Heart right ventricle (tissue), 16 donors: ENCODE data around the gene ARMH1. TPM values are rescaled to one million over a fixed set of nuclear protein-coding genes. Genes with fewer than 3 reads are reported as not detected.
A peak's percentile ranks its signal among the peaks of the same experiment; 100 is the strongest.

Experiments
- ATAC-seq, 8 donors: fragments of 200-7000 bp; cut with Tn5 transposase; one replicate each; pipeline ENCODE4 v1.9.1; 2020; ENCODE audit warnings: mild to moderate bottlenecking in 8 of 8, moderate library complexity in 8 of 8, moderate number of reproducible peaks in 1 of 8
- DNase-seq, 2 donors: peaks; one replicate each; pipeline ENCODE4 v3.0.0-alpha.2; 2020
- H3K27ac ChIP-seq, 10 donors: fragments of 200-600 bp; sonication (generic) in 2 of 10; one replicate each; pipeline versions ENCODE4 v1.5.0 to v1.8.0; 2020 to 2022; ENCODE audit warnings: mild to moderate bottlenecking in 3 of 10
- H3K27me3 ChIP-seq, 7 donors: fragments of 200-600 bp; one replicate each; pipeline ENCODE4 v1.8.0; 2021 to 2022; ENCODE audit warnings: mild to moderate bottlenecking in 2 of 7
- H3K36me3 ChIP-seq, 9 donors: fragments of 200-600 bp; sonication (generic) in 1 of 9; one replicate each; pipeline versions ENCODE4 v1.5.0 to v1.8.0; 2020 to 2022; ENCODE audit warnings: mild to moderate bottlenecking in 2 of 9
- H3K4me1 ChIP-seq, 9 donors: fragments of 200-600 bp; sonication (generic) in 1 of 9; one replicate each; pipeline versions ENCODE4 v1.5.0 to v1.8.0; 2020 to 2022; ENCODE audit warnings: mild to moderate bottlenecking in 4 of 9
- H3K4me3 ChIP-seq, 10 donors: fragments of 200-600 bp; sonication (generic) in 2 of 10; one replicate each; pipeline versions ENCODE4 v1.5.0 to v1.8.0; 2020 to 2022; ENCODE audit warnings: mild to moderate bottlenecking in 7 of 10, moderate library complexity in 2 of 10
- H3K9me3 ChIP-seq, 11 donors: fragments of 200-600 bp in 10 of 11; sonication (generic) in 2 of 11; one replicate each; pipeline versions ENCODE4 v1.5.0 to v1.8.0; 2013 to 2022; ENCODE audit warnings: mild to moderate bottlenecking in 2 of 11, control low read depth in 1 of 11, moderate library complexity in 1 of 11
- WGBS, 2 donors: extraction: QIAGEN DNeasy Blood & Tissue Kit; methylation state at CpG; one replicate each; pipeline ENCODE4 v1.1.7; 2013; ENCODE audit warnings: inconsistent platforms in 1 of 2; 5-methylcytosine and 5-hydroxymethylcytosine counted together
- intact Hi-C, 10 donors: fragments of 100-400 bp; cut with DNase I; formaldehyde crosslinking; loops; one replicate each; pipeline versions ENCODE4 v1.11.1 to v1.14.2; 2022
- polyA plus RNA-seq, 2 donors: library from polyadenylated mRNA; stranded (reverse); fragments of 200-250 nt; gene quantifications; one replicate each; pipeline ENCODE4 v1.2.3, GENCODE V29; 2013
- total RNA-seq, 10 donors: library from RNA; stranded (reverse); fragmentation: NEBNext Ultra II Directional in 3 of 10; extraction: Animal tissue kit (Norgen Biotek cat#: 25700) in 3 of 10; gene quantifications; one replicate each; pipeline versions ENCODE4 v1.2.1 to v1.2.4, GENCODE V29; 2021 to 2023
- TF ChIP-seq, protein P1 (sequence below), 9 donors: fragments of 200-600 bp; sonication (generic) in 2 of 9; IDR thresholded peaks; one replicate each; pipeline versions ENCODE4 v1.5.0 to v1.8.0; 2021 to 2022; ENCODE audit warnings: antibody characterized with exemption in 9 of 9, mild to moderate bottlenecking in 5 of 9, moderate library complexity in 1 of 9
- donor health status: Arrhythmogenic right ventricular cardiomyopathy.
- donor health status: ischemic (EF 13 %, LVEDD 7.1; RV severe dilation, severe dysfunction).
- donor health status: healthy with polysubstance abuse.
- donor health status: DM: no; HTN: yes; CAD: no.
- donor health status: DM: no; HTN: no; CAD: no.
- donor health status: ischemic (EF 25% LVEDD 6.9; RV normal size, moderate dysfunction).
- donor health status: ischemic (EF 25% LVEDD 5.7; RV mildly dilated, moderate dysfunction).
- donor health status: healthy.
- donor health status: DM: yes; HTN: yes; CAD: no.
- donor health status: Ischemic cardiomyopathy.
- donor health status: ischemic (EF 35%, LVEDD 5.7; RV mildly dilated, moderate dysfunction).
- donor health status: nonischemic (EF 11% LVEDD 7.7; RV severe dilation, severe dysfunction).
- donor health status: DM: yes; HTN: yes; CAD: no.
- donor health status: PGD.
- donor health status: ischemic (EF 29% LVEDD 5.4; RV normal size, mild dysfunction).
- donor health status: nonischemic (EF 23%, LVEDD 6.1; RV moderate dilation, normal function).

Gene ARMH1
- total and polyA plus RNA-seq, 12 donors: 0.62 to 3.3 (median 1.1) TPM; not detected in 5

- peaks cover 0 to 6% (median 4%) of the 10 kb centered on the region in 7 donors for H3K27me3 ChIP-seq
- WGBS, 2 donors: 66 to 68% methylated on average over 6 of the region's 6 CpGs
Observed at GRCh38 chr1:44713321-44713781, 38.8 kb downstream of the ARMH1 start.

DNA sequence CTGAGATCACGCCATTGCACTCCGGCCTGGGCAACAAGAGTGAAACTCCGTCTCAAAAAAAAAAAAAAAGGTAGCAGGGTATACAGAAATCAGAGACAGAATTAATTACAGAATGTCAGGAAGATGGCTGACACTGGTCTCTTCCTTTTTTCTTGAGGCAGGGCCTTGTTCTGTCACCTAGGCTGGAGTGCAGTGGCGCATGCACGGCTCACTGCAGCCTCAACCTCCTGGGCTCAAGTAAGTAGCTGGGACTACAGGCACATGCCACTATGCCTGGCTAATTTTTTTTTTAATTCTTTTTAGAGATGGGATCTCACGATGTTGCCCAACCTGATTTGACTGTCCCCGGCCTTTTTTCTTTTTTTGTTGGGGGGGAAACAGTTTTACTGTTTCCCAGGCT, 40.0 kb downstream of the ARMH1 start:
- DNase-seq (no peak), ATAC-seq (no peak)
- peaks cover 0 to 10% (median 6%) of the 10 kb centered on the region in 9 donors for H3K4me1 ChIP-seq
- 89 to 90% methylated on average over 7 of the region's 7 CpGs for WGBS, 2 donors
- H3K27me3 ChIP-seq: peaks cover 0 to 6% (median 4%) of the 10 kb centered on the region in 7 donors
- no peak overlapping the region for H3K27ac ChIP-seq
- TF ChIP-seq, protein P1, sequence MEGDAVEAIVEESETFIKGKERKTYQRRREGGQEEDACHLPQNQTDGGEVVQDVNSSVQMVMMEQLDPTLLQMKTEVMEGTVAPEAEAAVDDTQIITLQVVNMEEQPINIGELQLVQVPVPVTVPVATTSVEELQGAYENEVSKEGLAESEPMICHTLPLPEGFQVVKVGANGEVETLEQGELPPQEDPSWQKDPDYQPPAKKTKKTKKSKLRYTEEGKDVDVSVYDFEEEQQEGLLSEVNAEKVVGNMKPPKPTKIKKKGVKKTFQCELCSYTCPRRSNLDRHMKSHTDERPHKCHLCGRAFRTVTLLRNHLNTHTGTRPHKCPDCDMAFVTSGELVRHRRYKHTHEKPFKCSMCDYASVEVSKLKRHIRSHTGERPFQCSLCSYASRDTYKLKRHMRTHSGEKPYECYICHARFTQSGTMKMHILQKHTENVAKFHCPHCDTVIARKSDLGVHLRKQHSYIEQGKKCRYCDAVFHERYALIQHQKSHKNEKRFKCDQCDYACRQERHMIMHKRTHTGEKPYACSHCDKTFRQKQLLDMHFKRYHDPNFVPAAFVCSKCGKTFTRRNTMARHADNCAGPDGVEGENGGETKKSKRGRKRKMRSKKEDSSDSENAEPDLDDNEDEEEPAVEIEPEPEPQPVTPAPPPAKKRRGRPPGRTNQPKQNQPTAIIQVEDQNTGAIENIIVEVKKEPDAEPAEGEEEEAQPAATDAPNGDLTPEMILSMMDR (IDR thresholded peaks at IDR 0.05): no peak
- no peaks in the 10 kb centered on the region for H3K36me3 ChIP-seq
- intact Hi-C loops: no loop called here
- H3K9me3 ChIP-seq: no peaks in the 10 kb centered on the region
- no peak overlapping the region for H3K4me3 ChIP-seq

More at GRCh38 chr1:44713321-44713781, 38.8 kb downstream of the ARMH1 start:
- DNase-seq (no peak), ATAC-seq (no peak)
- intact Hi-C loops: no loop called here
- TF ChIP-seq, protein P1 (IDR thresholded peaks at IDR 0.05): no peak
- H3K4me1 ChIP-seq: peaks cover 0 to 10% (median 6%) of the 10 kb centered on the region in 9 donors
- H3K36me3 ChIP-seq: no peaks in the 10 kb centered on the region
- H3K9me3 ChIP-seq: no peaks in the 10 kb centered on the region
- no peak overlapping the region for H3K27ac ChIP-seq
- no peak overlapping the region for H3K4me3 ChIP-seq

DNA sequence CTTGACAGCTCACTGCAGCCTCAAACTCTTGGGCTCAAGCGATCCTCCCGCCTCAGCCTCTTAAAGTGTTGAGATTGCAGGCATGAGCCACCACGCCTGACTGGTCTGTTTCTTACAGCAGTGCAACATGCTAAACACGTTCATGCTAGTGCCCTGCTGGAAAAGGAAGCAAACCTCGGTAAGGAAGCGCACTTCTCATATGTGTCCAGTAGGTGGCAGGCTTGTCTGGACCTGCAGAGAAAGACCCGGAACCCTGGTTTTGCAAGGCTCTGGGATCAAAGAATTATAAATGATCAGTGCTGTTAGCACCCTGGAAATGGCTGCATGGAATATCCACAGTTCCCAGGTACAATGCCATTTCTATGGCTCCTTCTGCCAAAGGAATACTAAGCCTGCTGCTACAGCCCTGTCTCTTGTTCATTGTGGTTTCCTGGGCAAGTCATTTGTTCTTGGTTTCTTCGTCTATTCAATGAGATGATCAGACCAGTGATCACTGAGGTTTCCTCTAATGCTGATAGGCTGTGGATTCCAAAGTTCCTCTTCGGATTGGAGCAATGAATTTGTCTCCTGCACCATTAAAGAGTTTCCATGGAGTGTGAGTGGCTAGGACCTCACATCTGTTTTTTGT, 40.5 kb downstream of the ARMH1 start:
- Histone ChIP-seq H3K36me3 (no peaks in the 10 kb centered on the region), H3K9me3 (no peaks in the 10 kb centered on the region), H3K4me1 (peaks cover 0 to 10% (median 6%) of the 10 kb centered on the region in 9 donors), H3K27me3 (peaks cover 0 to 6% (median 0%) of the 10 kb centered on the region in 7 donors), H3K27ac (no peak overlapping the region), H3K4me3 (no peak overlapping the region)
- peak in 1 of 2 donors; percentile 64 for DNase-seq
- intact Hi-C loops: loop anchor here in 1 of 10 donors (5.0 kb wide), 1 partner anchor 587 kb away; no protein-coding TSS in a partner anchor
- peak; percentile 64 to 84 (median 72) for ATAC-seq
- WGBS, 2 donors: 9 to 11% methylated on average over 9 of the region's 9 CpGs
- TF ChIP-seq, protein P1 (IDR thresholded peaks at IDR 0.05): peak; percentile 82 to 97 (median 92)

GRCh38 chr1:44717156-44717555, 42.6 kb downstream of the ARMH1 start:
- Histone ChIP-seq H3K27me3 (peaks cover 0 to 4% (median 0%) of the 10 kb centered on the region in 7 donors), H3K4me1 (peaks cover 0 to 22% (median 6%) of the 10 kb centered on the region in 9 donors), H3K9me3 (no peaks in the 10 kb centered on the region), H3K4me3 (no peak overlapping the region), H3K27ac (no peak overlapping the region), H3K36me3 (no peaks in the 10 kb centered on the region)
- DNase-seq: no peak
- no peak for ATAC-seq
- TF ChIP-seq, protein P1 (IDR thresholded peaks at IDR 0.05): no peak
- WGBS, 2 donors: 89 to 93% methylated on average over 4 of the region's 4 CpGs
- intact Hi-C loops: loop anchor here in 1 of 10 donors (5.0 kb wide), 1 partner anchor 585 kb away; no protein-coding TSS in a partner anchor
